GM11168 (cell line): ENCODE results near the gene WNK1.
"Not testable (repeated sequence)": the region's sequence is repeated elsewhere in the genome, so short reads cannot be mapped to it uniquely, and the experiment has no call there.

Experiments
- in situ Hi-C: fragments of 300-500 bp; cut with MboI; formaldehyde crosslinking; loops from one replicate; pipeline ENCODE4 v1.12.0; 2022; ENCODE audit warnings: low sequenced_read_pairs; ENCODE audit not compliant: unreplicated experiment

The WNK1 gene

DNA sequence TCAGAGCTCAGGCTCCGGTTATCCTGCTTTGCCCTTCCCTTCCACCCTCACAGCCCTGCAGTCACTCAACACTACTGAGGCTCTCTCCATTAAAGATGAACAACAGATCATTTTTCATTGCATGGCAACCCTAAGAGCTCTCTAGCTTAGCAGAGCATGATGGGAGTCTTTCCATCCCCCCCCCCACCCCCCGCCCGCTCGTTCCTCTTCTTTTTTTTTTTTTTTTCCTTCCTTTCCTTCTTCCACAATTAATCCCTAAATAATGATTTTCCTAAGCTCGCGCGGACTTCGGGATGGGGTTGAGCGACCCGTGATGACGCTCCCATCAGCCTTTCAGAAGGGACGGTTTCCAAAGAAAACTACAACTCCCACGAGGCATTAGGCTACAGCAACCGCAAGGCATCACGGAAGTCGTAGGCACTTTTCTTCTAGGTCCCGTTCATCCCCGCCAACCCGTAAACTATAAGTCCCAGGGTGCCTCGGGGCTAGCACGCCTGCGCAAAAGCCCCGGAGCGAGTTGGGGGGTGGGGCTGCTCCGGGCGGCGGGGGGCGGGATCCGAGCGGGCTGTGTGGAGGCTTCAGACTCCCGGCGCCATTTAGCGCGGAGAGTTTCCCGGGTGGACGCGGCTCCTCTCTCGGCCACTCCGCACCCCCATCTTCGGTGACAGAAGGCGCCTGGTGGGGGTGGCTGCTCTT lies at the start of gene WNK1:
Gene WNK1 (plus strand): TSS at position 581 of the 696 bp plus-strand sequence. CDS start 987 bp downstream, outside the sequence.
- in situ Hi-C loops: no loop called here

DNA sequence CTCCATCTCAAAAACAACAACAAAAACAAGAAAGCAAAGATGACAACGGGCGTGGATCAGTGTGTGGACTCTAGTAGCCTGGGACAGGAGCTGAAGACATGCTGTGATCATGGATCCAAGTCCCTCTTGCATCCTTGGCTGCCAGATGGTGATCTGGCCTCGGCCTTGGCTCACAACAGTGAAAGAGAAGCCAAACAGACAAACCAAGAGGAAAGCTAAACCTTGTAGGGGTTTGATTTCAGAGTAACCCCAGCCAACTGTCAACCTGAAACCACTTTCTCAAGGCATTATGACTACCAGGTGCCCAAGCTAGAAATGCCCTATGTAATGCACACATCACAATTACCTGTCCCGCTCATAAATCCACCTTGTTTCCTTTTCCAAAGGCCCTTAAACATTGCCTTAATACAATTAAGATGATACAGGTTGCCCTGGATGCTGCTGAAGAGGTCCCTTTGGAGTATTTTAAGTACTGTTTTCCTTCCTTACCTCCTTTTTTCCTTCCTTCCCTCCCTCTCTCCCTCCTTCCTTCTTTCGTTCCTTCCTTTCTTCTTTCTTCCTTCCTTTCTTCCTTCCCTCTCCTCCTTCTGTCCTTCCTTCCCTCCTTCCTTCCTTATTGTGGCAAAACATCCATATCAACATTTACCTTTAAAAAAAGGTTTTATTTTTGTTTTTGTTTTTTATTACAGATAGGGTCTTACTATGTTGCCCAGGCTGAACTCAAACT lies 47.7 kb upstream of the WNK1 start:
- in situ Hi-C loops: no loop called here

GRCh38 chr12:708084-708483 lies 44.3 kb upstream of the WNK1 start:
- in situ Hi-C loops: not testable (repeated sequence)

- in situ Hi-C loops: no loop called here
Observed at GRCh38 chr12:709455-710020, 42.8 kb upstream of the WNK1 start.

GRCh38 chr12:712172-712863 lies 40.1 kb upstream of the WNK1 start:
- in situ Hi-C loops: no loop called here

GRCh38 chr12:713281-713875 lies 39.0 kb upstream of the WNK1 start:
- in situ Hi-C loops: no loop called here

DNA sequence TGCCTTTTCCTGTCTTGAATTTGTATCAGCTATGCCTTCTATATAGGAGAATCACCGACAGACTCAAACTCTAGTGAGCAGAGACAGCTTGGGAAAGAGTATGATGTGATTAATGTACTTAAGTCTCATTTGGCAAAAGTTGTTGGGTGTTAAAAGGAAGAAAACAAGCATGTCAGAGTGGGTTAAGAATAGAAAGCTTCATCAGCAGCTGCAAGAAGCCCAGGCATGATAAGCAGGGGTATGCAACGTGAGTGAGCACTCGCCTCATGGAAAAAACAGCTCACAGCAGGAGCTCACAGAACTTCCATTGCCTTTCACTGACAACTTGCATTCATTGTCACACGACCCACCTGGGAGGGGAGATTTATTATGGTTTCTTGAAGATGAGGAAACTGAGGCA lies 35.9 kb upstream of the WNK1 start:
- in situ Hi-C loops: no loop called here

DNA sequence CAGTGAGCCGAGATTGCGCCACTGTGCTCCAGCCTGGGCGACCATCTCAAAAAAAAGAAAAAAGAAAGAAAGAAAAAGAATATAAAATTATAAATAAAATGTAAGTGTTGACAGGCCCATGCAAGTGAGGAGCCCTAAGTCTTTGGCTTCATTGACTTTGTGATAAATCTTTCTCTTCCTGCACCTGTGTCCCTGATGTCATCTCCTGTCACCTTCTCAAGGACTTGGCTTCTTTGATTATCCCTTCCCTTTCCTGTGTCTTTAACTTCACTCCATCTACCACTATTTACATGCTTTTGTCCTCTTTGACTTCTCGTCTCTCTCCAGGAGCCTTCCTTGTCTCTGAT lies 33.6 kb upstream of the WNK1 start:
- in situ Hi-C loops: no loop called here

- in situ Hi-C loops: no loop called here
Observed at GRCh38 chr12:720231-720941, 32.0 kb upstream of the WNK1 start.

- in situ Hi-C loops: no loop called here
Observed at GRCh38 chr12:724194-724855, 28.1 kb upstream of the WNK1 start.

DNA sequence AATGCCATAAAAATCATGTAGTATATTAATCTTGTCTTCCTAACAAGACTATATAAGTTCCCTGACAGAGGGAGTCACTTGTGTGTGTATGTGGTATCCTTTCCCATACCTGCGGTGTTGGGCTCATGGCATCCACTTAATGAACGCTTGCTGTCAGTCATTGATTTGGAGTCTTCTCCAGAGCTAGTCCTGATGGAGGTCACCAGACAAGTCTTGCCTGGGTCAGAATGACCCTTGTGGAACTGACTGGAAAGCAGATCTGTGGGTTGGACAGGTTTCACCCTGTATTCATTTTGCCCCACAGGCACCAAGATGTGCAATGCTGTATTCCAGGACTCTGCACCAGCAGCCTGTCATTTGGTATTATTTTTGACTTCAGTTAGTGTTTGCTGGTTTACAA lies 27.3 kb upstream of the WNK1 start:
- in situ Hi-C loops: no loop called here

GRCh38 chr12:726281-727140 lies 25.9 kb upstream of the WNK1 start:
- in situ Hi-C loops: no loop called here

DNA sequence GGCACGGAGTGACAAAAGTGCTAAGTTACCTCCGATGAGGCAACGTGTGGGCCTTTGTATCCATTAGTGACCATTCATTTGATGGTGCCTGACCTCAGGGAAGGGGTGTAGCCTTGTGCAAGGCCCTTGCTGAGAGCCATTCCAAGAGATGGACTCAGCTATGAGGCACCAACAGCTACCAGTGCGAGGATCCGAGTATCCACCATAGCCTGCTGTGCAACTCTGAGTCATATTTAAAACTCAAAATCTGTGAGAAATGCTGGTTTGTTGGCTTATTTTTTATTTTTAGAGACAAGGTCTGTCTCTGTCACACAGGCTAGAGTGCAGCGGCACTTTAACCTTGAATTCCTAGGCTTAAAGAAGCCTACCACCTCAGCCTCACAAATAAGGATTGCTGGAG lies 25.1 kb upstream of the WNK1 start:
- in situ Hi-C loops: no loop called here

DNA sequence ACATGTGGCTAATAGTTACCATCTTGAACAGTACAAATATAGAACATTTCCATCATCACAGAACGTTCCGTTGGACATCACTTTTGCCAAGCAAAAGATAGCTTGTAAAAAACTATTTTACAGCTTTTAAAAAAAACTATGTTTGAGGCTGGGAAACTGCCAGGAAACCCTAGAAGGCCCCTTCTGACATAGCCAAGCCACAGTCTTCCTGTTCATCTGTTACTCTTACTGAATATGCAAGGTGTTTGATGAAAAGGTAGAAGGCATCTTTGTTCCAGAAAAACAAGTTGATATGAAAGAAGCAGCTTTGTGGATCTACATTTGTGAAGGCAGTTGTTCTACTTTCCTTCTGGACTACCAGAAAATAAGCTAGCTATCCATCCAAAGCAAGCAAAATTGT lies 23.6 kb upstream of the WNK1 start:
- in situ Hi-C loops: no loop called here

DNA sequence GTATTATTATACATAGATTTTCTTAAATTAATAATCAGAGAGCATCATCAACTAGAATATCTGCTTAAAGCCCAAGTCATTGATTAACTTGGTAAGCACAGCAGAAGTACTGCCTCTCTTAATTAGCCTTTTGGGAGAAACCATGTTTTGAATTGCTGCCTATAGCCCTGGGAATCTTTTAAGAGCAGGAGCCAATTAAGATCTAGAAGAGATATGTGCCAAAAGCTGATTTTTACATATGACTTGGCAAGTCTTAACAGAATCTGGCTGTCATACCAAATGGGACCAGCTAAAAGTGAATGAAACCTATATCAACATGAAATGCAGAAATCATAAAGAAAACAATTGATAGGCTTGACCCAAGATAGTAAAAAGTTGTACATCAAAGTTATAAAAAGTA lies 23.2 kb upstream of the WNK1 start:
- in situ Hi-C loops: no loop called here

DNA sequence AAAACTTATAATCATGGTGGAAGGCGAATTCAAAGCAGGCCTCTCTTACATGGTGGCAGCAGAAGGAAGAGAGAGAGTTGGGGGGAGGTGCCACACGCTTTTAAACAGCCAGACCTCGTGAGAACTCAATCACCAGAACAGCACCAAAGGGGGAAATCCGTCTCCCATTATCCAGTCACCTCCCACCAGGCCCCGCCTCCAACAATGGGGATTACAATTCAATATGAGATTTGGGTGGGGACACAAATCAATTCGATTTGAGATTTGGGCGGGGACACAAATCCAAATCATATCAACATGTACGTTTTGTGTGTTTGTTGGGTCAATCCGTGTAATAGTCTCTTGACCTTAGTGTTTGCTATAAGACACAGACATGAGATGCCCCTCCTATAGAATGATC lies 21.8 kb upstream of the WNK1 start:
- in situ Hi-C loops: no loop called here

GRCh38 chr12:737122-737739 lies 15.1 kb upstream of the WNK1 start:
- in situ Hi-C loops: loop anchor here (5.0 kb wide), 1 partner anchor 45 kb away; no protein-coding TSS in a partner anchor

GRCh38 chr12:738712-739111 lies 13.7 kb upstream of the WNK1 start:
- in situ Hi-C loops: loop anchor here (5.0 kb wide), 1 partner anchor 46 kb away; no protein-coding TSS in a partner anchor
